Measurements from ENCODE around the gene SIL1. TPM values are rescaled to one million over a fixed set of nuclear protein-coding genes. Genes with fewer than 3 reads are reported as not detected.
"Not testable (repeated sequence)": the region's sequence is repeated elsewhere in the genome, so short reads cannot be mapped to it uniquely, and the experiment has no call there.

The SIL1 gene
- total and polyA plus RNA-seq, 10 donors = 23.4 to 42.3 (median 32.6) TPM

DNA sequence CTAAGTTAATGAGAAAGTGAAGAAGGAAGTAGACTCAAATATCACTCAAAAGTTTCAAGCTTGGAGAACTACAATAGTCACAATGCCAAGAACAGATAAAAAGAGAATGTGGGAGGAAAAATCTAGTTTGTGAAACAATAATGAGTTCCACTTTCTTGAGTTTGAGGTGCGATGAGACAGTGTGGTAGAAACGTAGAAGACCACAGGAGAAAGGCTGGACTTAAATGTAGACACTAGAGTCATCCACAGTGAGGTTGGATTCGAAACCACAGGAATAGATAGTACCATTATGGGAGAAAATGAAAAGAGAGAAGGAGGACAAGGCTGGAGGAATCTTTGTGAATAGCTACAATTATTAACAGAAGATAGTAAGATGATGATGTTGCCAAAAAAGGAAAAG is 182.0 kb downstream of the SIL1 start:
- TF ChIP-seq POLR2AphosphoS5 (IDR thresholded peaks at IDR 0.05) = no peak
- TF ChIP-seq CTCF (IDR thresholded peaks at IDR 0.05 in 8 of 11, conservative IDR thresholded peaks at IDR 0.05 in 3 of 11) = no peak
- TF ChIP-seq POLR2A (IDR thresholded peaks at IDR 0.05) = no peak
- Histone ChIP-seq H3K9me3 (no peaks in the 10 kb centered on the region), H3K27ac (no peak overlapping the region), H3K36me3 (peaks cover 0 to 77% (median 11%) of the 10 kb centered on the region in 6 donors), H3K27me3 (replicated peaks in 1 of 7) (no peaks in the 10 kb centered on the region), H3K4me3 (no peak overlapping the region), H3K4me1 (no peaks in the 10 kb centered on the region)
- intact Hi-C loops (cut with DNase I; ENCODE audit: low total_unique reads) = no loop called here
- DNase-seq = no peak
- WGBS, 5 donors = 92 to 97% (median 94%) methylated on average over 3 of the region's 3 CpGs

DNA sequence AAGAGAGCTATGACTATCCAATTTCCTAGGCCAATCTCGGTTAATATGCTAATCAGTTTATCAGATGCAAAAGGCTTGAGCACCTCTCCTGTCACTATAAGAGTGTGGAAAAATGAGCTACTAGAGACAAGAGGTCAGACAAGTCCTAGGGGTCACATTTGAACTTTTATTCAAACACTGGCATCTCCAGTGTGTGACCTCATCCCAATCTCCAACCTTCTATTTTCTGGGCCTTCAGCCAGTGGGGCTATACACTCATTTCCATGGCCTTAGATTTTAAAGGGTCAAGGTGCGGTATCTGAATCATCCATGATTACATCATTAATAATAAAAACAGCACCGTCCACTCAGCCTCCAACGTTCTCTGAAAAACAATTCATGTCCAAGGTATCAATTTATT is 183.4 kb downstream of the SIL1 start:
- intact Hi-C loops (cut with DNase I; ENCODE audit: low total_unique reads) = no loop called here
- Histone ChIP-seq H3K9me3 (no peaks in the 10 kb centered on the region), H3K27ac (no peak overlapping the region), H3K36me3 (peaks cover 0 to 62% (median 3%) of the 10 kb centered on the region in 6 donors), H3K4me3 (no peak overlapping the region), H3K4me1 (no peaks in the 10 kb centered on the region), H3K27me3 (replicated peaks in 1 of 7) (no peaks in the 10 kb centered on the region)
- DNase-seq = no peak
- WGBS, 5 donors = 72 to 87% (median 84%) methylated on average over 4 of the region's 4 CpGs
- TF ChIP-seq POLR2AphosphoS5 (IDR thresholded peaks at IDR 0.05) (no peak), CTCF (IDR thresholded peaks at IDR 0.05 in 8 of 11, conservative IDR thresholded peaks at IDR 0.05 in 3 of 11) (no peak), POLR2A (IDR thresholded peaks at IDR 0.05) (no peak)

DNA sequence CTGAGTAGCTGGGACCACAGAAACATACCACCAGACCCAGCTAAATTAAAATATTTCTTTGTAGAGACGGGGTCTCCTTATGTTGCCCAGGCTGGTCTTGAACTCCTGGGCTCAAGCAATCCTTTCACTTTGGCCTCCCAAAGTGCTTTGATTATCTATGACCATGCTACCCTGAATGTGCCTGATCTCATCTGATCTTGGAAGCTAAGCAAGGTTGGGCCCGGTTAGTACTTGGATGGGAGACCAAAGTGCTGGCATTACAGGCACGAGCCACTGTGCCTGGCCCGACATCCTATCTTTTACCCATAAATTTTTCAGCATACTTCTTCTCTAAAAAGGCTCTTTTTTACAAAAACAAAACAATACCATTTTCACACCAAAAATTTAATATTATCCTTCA is 186.0 kb downstream of the SIL1 start:
- H3K27me3 ChIP-seq (replicated peaks in 1 of 7) = no peaks in the 10 kb centered on the region
- no peaks in the 10 kb centered on the region for H3K4me1 ChIP-seq
- no peak overlapping the region for H3K4me3 ChIP-seq
- H3K27ac ChIP-seq = no peak overlapping the region
- no peak for DNase-seq
- intact Hi-C loops (cut with DNase I; ENCODE audit: low total_unique reads) = no loop called here
- TF ChIP-seq POLR2A (IDR thresholded peaks at IDR 0.05) (no peak), CTCF (IDR thresholded peaks at IDR 0.05 in 8 of 11, conservative IDR thresholded peaks at IDR 0.05 in 3 of 11) (no peak), POLR2AphosphoS5 (IDR thresholded peaks at IDR 0.05) (no peak)
- WGBS, 5 donors = 94 to 100% (median 98%) methylated on average over 4 of the region's 4 CpGs
- no peaks in the 10 kb centered on the region for H3K9me3 ChIP-seq
- H3K36me3 ChIP-seq = peaks cover 0 to 37% (median 0%) of the 10 kb centered on the region in 6 donors

- H3K4me1 ChIP-seq; intact Hi-C loops (cut with DNase I; ENCODE audit: low total_unique reads); H3K27me3 ChIP-seq (replicated peaks in 1 of 7); DNase-seq; H3K27ac ChIP-seq; H3K9me3 ChIP-seq: not testable (repeated sequence)
- peak in 1 of 3 donors; percentile 9 for TF ChIP-seq POLR2AphosphoS5 (IDR thresholded peaks at IDR 0.05)
- H3K36me3 ChIP-seq = peaks cover 0 to 27% (median 0%) of the 10 kb centered on the region in 6 donors
- 59 to 89% (median 71%) methylated on average over 14 to 16 of the region's 25 CpGs for WGBS, 5 donors
- H3K4me3 ChIP-seq = peak overlapping the region in 2 of 8 donors; percentile 17 to 51
Measured at GRCh38 chr5:139011156-139011555, 187.0 kb downstream of the SIL1 start.

Data from spleen (tissue), 11 donors.